ENCODE data around the gene IL1B.
A peak's percentile ranks its signal among the peaks of the same experiment; 100 is the strongest.
"Not testable (repeated sequence)": the region's sequence is repeated elsewhere in the genome, so short reads cannot be mapped to it uniquely, and the experiment has no call there.

IL1B gene

DNA sequence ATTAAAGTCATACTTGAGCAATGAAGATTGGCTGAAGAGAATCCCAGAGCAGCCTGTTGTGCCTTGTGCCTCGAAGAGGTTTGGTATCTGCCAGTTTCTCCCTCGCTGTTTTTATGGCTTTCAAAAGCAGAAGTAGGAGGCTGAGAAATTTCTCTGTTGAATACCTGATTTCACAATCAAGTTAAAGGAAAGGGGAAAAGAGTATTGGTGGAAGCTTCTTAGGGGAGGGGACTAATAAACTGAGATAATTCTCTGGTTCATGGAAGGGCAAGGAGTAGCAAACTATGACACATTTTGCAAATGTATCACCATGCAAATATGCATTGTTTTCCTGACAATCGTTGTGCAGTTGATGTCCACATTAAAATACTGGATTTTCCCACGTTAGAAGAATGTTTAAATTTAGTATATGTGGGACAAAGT is at the start of gene IL1B:
Gene IL1B (minus strand): TSS at position 85 of the 423 bp plus-strand sequence. CDS start 550 bp downstream, outside the sequence.
- no peak for DNase-seq (ENCODE audit: low read depth in 2 of 2)

DNA sequence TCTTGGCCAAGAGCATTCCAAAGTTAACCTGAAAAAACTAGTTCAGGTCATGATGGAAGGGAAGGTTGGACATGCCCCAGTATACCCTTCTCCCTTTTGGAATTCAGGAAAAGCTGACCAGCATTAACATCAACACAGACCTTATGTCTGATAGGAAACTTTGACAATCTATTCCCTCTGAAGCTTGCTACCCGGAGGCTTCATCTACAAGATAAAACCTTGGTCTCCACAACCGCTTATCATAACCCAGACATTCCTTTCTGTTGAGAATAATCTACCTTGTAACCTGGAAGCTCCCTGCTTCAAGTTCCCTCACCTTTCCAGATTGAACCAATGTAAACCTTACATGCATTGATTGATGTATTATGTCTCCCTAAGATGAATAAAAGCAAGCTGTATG is 49.7 kb upstream of the IL1B start:
- DNase-seq (ENCODE audit: low read depth in 2 of 2) = no peak

DNA sequence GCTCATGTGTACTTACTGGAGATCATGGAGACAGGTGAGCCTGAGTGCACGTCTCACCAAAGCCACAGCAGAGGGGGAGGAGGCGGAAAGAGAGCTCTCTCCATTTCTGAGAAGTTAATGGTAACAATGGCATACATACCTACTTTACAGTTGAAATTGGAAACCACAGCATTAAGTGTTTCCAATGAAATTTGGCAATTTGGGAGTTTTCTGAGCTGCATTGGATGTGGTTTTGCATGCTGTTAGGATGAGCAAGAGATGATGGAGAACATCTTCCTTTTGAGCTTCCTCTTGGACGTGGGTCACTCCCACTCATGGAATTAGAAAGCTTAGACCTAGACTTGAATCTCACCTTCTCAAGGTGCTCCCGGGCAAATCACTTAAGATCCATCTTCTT is 48.9 kb upstream of the IL1B start:
- no peak for DNase-seq (ENCODE audit: low read depth in 2 of 2)

DNA sequence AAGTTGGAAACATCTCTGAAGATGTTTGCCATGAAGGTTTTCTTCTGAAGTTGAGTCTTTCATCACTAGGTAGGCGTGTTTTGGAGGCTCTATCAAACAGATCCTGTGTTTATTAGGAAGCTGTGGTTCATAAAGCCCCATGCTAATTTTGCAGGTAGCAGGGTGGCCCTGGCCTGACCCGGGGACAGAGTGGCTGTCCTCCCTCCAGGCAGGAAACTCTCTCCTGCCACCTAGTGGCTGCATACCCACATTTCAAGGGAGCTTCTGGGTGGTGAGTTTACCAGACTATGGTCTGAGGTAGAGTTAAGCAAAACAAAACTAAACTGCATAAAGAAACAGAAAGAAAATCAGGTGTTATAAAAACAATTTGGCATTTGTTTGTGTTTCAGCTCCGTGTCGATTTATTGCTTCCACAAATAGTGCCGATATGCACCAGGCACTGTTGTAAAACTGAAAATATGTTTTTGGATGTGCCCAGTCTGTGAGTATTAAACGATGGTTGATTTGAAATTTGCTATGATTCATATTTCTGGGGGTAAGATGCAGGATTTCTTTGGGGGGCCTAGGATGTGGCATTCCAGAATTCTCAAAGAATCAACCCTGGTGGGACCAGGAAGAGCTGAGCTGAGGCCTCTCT is 48.4 kb upstream of the IL1B start:
- peak; percentile 50 for DNase-seq (ENCODE audit: low read depth in 2 of 2)

DNA sequence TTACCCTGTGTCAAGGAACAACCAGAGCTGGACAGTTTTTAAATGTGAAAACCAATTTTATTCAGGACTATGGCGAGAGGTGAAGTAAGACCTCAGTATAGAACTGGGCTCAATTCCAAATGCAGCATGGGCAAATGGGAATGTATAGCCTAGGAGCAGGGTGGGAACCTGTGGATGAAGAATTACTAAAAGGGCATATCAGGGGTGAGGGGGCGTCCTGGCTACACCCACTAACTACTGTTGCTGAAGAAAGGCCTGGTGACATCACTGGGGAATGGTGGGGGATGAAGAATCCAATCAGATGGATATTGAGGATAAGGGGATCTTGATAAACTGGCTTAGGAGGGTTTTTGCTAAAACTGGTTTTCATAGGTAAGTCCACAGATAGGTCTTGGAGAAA is 47.1 kb upstream of the IL1B start:
- DNase-seq (ENCODE audit: low read depth in 2 of 2) = no peak

DNA sequence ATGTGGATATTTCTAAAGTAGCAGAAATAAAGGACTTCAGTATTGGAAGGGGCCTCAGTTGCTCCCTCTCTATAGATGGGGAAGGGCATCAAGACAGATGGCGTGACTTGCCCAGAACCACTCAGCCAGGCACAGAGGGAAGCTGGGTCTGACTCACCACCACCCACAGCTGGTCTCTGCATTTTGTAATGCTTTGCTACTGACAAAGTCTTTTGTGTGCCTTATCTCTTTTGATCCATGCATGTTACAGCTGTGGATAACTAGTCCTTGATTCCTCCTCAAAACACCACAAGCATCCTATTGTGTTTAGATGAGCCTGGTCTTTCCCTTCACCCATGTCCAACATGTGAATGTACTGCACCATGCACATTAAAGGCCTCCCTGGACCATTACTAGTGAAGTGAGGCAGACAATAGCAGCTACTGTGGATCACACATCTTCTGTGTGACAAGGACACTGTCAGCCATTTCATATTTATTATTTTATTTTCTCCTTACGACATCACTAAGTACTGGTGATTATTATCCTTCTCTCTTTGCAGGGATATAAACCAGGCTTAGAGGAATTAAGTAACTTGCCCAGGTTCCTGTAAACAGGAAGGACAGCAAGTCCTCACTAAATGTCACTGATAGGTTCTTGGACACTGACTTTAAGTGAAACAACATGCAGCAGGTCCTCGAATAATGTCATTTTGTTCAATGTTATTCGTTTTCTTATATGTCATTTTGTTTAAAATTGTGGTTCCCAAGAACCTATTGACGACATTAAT is 44.8 kb upstream of the IL1B start:
- DNase-seq (ENCODE audit: low read depth in 2 of 2) = peak; percentile 33 to 43

DNA sequence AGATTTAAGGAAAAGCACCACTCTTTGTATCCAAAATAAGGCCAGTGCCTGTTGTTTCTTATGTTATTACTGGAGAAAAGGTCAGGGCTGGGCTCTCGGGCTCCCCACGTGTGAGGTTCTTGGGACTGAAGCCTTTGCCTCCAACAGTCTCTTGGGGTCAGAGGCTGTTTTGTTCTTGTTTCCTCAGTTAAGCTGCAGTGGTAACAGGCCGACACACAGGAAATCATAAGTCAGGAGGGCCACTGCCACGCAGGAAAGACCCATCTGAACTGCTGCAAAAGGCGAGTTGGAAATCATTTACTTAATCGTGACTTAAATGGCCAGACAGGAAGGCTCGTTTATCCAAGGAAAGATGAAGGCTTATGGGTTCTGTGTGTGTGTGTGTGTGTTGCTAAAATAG is 44.1 kb upstream of the IL1B start:
- no peak for DNase-seq (ENCODE audit: low read depth in 2 of 2)

DNA sequence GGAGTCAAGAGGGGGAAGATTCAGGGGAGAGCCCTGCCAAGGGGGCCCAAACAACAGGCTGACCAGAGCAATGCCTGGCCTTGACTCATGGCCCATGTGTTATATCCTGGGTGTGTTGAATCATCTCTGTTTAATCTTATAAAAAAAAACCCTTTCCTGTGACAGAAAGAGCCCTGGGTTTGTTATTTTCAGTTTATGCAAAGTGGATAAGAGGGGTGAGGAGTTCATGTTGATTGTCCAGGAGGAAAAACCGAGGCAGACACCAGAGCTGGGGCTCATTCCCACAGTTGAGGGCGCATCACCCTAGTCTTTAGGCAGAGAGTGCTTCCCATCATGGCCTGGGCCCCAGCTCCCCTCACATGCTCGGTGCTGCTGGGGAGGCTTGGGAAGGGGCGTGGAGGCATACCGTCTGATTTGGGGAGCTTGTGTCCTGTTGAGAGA is 43.5 kb upstream of the IL1B start:
- no peak for DNase-seq (ENCODE audit: low read depth in 2 of 2)

DNA sequence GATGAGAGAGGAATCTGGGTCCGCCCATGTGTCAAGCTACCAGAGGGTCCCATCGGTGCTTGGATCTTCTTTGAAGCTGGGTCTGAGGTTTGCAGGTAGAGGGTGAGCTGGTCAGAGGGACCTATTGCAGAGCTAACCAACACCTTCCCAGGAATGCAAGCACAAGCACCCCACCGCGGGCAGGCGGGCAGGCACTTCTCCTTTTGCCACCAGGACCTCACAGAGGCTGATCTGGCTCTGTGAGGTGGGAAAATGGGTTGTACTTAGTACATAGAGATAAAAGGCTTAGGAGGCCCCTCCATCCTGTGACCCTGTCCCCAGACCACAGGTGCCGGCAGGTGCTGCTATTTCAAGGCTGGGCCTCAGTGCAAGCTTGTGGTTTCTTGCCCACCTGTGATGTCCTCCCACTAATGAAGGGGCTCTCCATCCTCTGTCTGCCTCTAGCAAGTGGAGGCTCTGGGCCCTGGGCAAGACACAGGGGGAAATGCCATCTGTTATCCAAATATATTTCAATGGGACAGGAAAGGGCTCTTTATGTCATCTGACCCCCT is 43.0 kb upstream of the IL1B start:
- no peak for DNase-seq (ENCODE audit: low read depth in 2 of 2)

DNA sequence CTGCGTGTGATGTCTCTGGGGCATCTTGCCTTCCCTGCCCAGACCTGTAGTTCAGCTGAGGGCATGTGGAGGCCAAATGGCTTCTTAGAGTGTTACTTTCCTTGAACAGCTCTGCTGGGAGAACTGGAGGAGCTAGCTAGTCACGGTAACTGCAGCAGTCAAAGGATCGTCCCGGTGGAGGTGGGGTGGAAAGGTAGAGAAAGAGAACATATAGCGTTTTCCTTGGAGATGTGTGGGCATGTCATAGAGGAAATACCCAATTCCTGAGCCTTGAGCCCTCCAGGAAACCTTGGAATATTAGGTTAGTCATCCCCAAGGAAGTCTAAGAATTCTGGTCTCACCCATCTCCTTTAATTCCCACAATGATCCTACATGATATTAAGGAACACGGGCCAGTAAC is 40.8 kb upstream of the IL1B start:
- DNase-seq (ENCODE audit: low read depth in 2 of 2) = no peak

DNA sequence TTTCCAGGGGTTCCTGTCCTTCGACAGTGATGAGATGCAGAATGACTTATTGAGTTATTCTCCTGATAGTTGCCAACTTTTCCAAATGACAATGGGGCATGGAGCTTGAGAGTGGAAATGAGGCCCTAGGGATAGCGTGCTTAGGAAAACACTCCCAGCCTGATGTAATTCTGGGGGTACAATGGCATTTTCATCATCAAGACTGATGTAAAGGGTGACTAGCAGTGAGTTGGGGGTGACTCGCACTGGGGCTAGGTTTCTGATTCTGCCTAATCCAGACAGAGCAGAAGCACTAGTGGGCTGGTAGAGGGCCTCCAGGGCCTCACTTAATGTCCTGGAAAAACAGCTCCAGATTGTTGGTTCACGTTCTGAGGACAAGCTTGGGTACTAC is 40.4 kb upstream of the IL1B start:
- no peak for DNase-seq (ENCODE audit: low read depth in 2 of 2)

DNA sequence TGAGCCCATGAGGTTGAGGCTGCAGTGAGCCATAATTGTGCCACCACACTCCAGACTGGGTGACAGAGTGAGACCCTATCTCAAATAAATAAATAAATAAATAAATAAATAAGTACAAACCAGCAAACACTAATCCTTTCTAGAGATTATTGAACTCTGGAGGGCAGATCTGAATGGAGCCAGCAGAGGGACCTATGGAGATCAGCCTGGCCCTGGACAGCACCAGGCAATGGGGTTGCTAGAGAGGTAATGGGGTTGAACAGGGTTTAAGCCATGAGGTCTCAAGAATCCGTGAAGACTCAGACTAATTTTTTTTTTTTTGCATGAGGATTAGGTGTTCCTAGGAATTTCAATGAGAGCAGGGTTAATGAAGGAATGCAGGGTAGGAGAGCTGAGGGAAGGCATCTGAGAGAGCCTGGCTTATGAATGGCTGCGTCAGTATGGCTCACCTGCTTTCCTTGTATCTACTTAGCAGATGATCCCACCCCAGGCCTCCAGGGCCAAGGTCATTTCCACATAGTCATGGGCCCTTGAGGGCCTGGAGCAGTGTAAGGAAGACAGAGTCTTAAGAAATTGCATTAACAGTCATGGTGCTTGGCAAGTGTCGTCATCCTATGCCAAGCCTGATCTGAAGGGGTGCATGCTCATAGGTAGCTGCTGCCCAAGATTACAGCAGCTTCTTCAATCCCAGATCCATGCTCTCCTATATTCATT is 39.8 kb upstream of the IL1B start:
- DNase-seq (ENCODE audit: low read depth in 2 of 2) = no peak

DNA sequence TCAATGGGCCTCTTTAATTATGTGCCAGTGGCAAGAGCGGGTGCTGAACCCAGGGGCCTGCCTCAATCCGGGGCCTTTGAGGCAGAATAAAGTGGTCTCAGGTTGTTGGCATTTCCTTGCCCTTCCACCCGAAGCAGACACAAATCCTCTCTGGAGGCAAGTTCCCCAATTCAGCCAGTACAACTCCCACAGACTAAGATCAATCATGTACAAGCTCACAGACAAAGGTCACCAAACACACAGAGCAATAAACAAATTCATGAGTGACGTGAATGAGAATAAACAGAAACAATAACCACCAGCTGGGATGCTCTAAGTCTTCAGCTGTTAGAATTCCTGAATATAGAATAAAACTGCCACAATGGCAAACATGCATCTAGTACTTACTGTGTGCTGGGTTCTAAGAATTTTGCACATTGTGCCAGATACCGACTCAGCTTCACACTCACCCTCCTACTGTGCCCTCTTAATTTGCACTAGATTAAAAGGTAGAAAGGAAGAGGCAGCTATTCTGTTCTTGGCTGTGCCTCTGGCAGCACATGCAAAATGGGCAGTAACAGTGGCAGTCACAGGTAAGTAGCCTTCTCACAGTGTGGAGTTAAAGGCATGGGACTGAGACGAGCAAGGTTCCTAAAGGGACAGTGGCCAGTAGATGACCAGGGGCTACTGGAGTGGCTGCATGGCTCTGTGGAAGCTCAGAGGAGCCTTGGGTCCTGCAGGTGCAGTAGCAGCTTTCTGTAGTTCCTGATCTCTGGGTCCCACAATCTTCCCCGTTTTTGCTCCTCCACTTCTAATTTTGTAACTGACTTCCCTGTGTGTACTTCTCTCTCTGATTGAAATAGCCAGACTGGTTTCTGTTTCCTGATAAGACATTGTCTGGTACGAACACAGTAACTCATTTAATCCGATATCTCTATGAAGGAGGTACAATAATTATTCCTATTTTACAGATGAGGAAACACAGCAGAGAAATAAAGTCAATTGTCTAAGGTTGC is 34.6 kb upstream of the IL1B start:
- no peak for DNase-seq (ENCODE audit: low read depth in 2 of 2)

DNA sequence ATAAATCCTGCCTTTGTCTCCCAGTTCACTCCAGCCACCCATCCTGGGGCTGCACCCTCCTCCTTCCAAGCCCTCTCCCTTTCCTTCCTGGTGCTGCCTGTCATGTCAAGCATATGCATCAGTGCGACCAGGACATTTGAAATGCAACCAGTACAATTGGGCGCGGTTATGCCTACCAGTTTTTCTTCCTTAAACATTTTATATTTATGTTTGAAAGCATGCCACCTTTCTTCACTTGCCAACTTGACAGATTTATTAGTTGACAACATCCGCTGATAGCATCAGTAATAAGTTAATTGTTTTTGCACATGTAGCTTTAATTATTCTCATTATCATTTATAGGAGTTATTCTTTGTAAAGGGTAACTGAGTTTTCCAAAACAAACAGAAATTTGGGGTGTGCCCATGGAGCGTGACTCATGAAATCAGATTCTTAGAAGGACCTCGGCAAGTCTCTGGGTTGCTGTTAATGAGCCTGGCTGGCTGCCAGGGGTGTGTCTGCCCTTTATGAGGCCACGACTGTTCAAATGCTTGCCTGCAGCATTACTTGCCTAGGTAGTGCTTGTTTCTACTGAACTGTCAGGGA is 32.8 kb upstream of the IL1B start:
- no peak for DNase-seq (ENCODE audit: low read depth in 2 of 2)

DNA sequence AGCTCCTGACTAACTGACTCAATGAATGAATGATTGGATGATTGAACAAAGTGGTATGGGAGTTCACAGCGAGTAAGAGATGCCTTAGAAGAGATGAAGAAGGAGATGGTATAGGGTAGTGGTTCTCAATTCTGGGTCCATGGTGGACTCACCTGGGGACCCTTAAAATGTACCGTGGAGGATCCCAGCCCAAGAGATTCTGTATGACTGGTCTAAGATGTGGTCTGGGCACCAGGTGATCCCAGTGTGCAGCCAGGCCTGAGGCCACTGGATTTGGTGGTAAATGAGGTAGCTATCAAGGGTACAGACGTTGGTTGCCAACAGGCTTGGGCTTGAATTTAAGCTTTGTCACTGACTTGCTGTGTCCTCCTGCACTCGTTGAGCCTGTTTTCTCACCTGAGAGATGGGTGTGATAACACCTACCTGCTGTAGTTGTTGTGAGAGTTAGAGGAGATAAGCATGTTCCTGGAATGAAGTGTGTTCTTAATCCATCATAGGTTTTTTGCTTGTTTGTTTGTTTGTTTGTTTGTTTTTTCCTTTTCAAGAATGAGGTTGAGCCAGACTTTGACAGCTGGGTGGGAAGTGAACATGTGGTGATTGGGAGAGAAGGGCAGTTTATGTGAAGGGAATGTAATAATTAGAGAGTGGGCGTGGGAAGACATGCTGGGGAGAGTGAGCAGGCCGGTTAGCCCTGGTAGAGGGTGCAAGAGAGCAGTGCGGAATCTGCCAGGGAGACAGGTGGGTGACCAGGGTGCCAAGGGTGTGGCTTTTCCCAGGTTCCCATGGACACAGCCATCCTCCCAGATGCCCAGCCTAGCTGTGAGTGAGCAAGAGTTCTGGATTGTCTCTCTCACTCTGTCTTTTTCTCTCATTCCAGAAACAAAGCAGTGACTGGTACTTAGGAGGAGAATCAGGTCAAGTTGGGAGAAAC is 31.4 kb upstream of the IL1B start:
- DNase-seq (ENCODE audit: low read depth in 2 of 2) = no peak

DNA sequence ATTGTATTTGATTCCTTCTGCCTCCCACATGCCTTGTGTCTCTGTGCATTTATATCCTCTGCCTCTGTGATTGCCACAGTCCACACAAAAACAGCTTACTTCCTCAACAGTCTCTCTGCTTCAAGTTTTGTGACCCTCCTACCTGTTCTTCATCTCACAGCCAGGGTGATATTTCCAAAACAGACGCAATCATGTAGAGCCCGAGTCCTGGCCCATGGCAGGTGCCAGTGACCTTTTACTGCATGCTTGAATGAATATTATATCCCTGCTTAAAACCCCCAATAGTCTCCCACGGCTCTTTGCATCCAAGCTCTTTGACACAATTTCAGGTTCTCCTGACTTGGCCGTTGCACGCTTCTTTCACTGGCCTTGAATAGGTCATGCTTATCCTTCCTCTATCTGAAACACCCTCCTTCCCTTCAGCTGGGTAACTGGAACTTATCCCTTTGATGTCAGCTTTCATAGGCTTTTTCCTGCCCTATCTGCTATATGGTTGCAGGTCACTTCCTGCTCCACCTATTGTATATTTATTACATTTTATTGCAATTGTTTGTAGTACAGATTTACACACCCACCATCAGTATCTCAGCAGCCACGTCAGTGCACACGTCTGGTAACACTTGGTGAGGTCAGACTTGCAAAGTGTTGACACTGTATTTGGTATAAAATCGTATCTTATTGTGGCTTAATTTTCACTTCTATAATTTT is 29.7 kb upstream of the IL1B start:
- no peak for DNase-seq (ENCODE audit: low read depth in 2 of 2)

DNA sequence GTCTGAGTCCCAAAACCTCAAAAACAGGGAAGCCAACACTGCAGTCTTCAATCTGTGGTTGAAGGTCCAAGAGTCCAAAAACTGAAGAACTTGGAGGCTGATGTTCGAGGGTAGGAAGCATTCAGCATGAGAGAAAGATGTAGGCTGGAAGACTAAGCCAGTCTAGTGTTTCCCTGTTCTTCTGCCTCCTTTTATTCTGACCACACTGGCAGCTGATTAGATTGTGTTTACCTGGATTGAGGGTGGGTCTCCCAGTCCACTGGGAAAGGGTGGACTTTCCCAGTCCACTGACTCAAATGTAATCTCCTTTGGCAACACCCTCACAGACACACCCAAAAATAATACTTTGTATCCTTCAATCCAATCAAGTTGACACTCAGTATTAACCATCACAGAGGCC is 27.5 kb upstream of the IL1B start:
- no peak for DNase-seq (ENCODE audit: low read depth in 2 of 2)

DNA sequence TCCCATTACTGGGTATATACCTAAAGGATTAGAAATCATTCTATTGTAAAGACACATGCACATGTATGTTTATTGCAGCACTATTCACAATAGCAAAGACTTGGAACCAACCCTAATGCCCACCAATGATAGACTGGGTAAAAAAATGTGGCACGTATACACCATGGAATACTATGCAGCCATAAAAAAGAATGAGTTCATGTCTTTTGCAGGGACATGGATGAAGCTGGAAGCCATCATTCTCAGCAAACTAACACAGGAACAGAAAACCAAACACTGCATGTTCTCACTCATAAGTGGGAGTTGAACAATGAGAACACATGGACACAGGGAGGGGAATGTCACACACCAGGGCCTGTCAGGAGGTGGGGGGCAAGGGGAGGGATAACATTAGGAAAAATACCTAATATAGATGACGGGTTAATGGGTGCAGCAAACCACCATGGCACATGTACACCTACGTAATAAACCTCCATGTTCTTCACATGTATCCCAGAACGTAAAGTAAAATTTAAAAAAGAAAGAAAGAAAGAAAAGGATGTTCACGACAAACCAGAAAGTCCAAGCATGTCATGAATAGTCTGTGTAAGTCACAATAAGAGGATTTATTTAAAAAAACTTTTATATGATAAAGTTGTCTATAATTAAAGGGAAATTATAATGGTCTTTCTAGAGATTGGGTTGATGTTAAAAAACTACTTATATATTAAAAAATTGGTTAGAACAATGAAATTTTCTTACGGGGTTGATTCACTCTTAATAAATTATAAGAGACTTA is 23.0 kb upstream of the IL1B start:
- not testable (repeated sequence) for DNase-seq (ENCODE audit: low read depth in 2 of 2)
